HepG2 (cell line): ENCODE measurements around the gene PRM2. TPM values are rescaled to one million over a fixed set of nuclear protein-coding genes. Genes with fewer than 3 reads are reported as not detected.

Source experiments
- ATAD3A ChIP-seq: sonication (generic); formaldehyde crosslinking; IDR thresholded peaks from 2 replicates; pipeline ENCODE4 v1.4.0; 2020; ENCODE audit warnings: missing genetic modification reagents
- ELF1 ChIP-seq: sonication (generic); formaldehyde crosslinking; IDR thresholded peaks from 2 replicates; pipeline ENCODE4 v1.4.0; 2020; ENCODE audit warnings: missing genetic modification reagents
- FLYWCH1 ChIP-seq: sonication (generic); formaldehyde crosslinking; IDR thresholded peaks from 2 replicates; pipeline ENCODE4 v1.8.1; 2023; ENCODE audit warnings: mild to moderate bottlenecking, missing genetic modification reagents
- HIVEP1 ChIP-seq: sonication (generic); formaldehyde crosslinking; IDR thresholded peaks from 2 replicates; pipeline ENCODE4 v1.4.0; 2020; ENCODE audit warnings: mild to moderate bottlenecking, missing genetic modification reagents
- ISX ChIP-seq: sonication (generic); formaldehyde crosslinking; conservative IDR thresholded peaks from 2 replicates; pipeline ENCODE4 v1.5.0; 2020; ENCODE audit warnings: missing genetic modification reagents
- KDM4B ChIP-seq: sonication (generic); formaldehyde crosslinking; IDR thresholded peaks from 2 replicates; pipeline ENCODE4 v1.4.0; 2020; ENCODE audit warnings: missing genetic modification reagents
- KLF15 ChIP-seq: sonication (generic); formaldehyde crosslinking; IDR thresholded peaks from 2 replicates; pipeline ENCODE4 v1.8.1; 2023; ENCODE audit warnings: borderline replicate concordance, mild to moderate bottlenecking, inconsistent platforms, missing genetic modification reagents, mixed read lengths
- MAFG ChIP-seq: sonication (generic); formaldehyde crosslinking; IDR thresholded peaks from 2 replicates; pipeline ENCODE4 v1.5.1; 2020; ENCODE audit warnings: mild to moderate bottlenecking, missing genetic modification reagents
- MXD4 ChIP-seq: IDR thresholded peaks from 2 replicates; pipeline ENCODE4 v1.6.1; 2016; ENCODE audit warnings: mild to moderate bottlenecking, missing biosample characterization, missing genetic modification reagents
- POGK ChIP-seq: sonication (generic); formaldehyde crosslinking; conservative IDR thresholded peaks from 2 replicates; pipeline ENCODE4 v1.8.0; 2022; ENCODE audit warnings: mild to moderate bottlenecking, moderate library complexity, missing genetic modification reagents
- SATB2 ChIP-seq: sonication (generic); formaldehyde crosslinking; IDR thresholded peaks from 2 replicates; pipeline ENCODE4 v1.5.0; 2020; ENCODE audit warnings: missing genetic modification reagents
- WIZ ChIP-seq: sonication (generic); formaldehyde crosslinking; IDR thresholded peaks from 2 replicates; pipeline ENCODE4 v1.5.1; 2020; ENCODE audit warnings: mild to moderate bottlenecking, missing genetic modification reagents
- ZBTB8A ChIP-seq: sonication (generic); formaldehyde crosslinking; IDR thresholded peaks from 2 replicates; pipeline ENCODE4 v1.4.0; 2020; ENCODE audit warnings: mild to moderate bottlenecking, low read depth, missing genetic modification reagents, borderline replicate concordance
- ZKSCAN1 ChIP-seq: fragments of 150-350 bp; IDR thresholded peaks from 2 replicates; pipeline ENCODE4 v1.6.1; 2014; ENCODE audit warnings: low read length
- ZNF17 ChIP-seq: sonication (generic); formaldehyde crosslinking; IDR thresholded peaks from 2 replicates; pipeline ENCODE4 v1.5.0; 2020; ENCODE audit warnings: mild to moderate bottlenecking, missing genetic modification reagents
- ZNF33B ChIP-seq: sonication (generic); formaldehyde crosslinking; IDR thresholded peaks from 2 replicates; pipeline ENCODE4 v1.5.1; 2020; ENCODE audit warnings: mild to moderate bottlenecking, missing genetic modification reagents
- ZNF414 ChIP-seq: sonication (generic); formaldehyde crosslinking; IDR thresholded peaks from 2 replicates; pipeline ENCODE4 v1.5.0; 2020; ENCODE audit warnings: missing genetic modification reagents
- ZNF431 ChIP-seq: sonication (generic); formaldehyde crosslinking; IDR thresholded peaks from 2 replicates; pipeline ENCODE4 v1.9.0; 2022; ENCODE audit warnings: missing genetic modification reagents, low read depth, mild to moderate bottlenecking, borderline replicate concordance
- ZNF639 ChIP-seq: conservative IDR thresholded peaks from 2 replicates; pipeline ENCODE4 v1.6.1; 2018; ENCODE audit warnings: missing genetic modification reagents
- ZNF782 ChIP-seq: sonication (generic); formaldehyde crosslinking; IDR thresholded peaks from 2 replicates; pipeline ENCODE4 v1.4.0; 2020; ENCODE audit warnings: missing genetic modification reagents, mild to moderate bottlenecking, borderline replicate concordance
- ZNF788 ChIP-seq: sonication (generic); formaldehyde crosslinking; IDR thresholded peaks from 2 replicates; pipeline ENCODE4 v1.5.0; 2020; ENCODE audit warnings: mild to moderate bottlenecking, missing genetic modification reagents, borderline replicate concordance
- ZNF879 ChIP-seq: sonication (generic); formaldehyde crosslinking; IDR thresholded peaks from 2 replicates; pipeline ENCODE4 v1.8.1; 2023; ENCODE audit warnings: missing genetic modification reagents
- ZXDC ChIP-seq: sonication (generic); formaldehyde crosslinking; IDR thresholded peaks from 2 replicates; pipeline ENCODE4 v1.5.0; 2020; ENCODE audit warnings: mild to moderate bottlenecking, missing genetic modification reagents
- ZZZ3 ChIP-seq: sonication (generic); formaldehyde crosslinking; IDR thresholded peaks from 2 replicates; pipeline ENCODE4 v1.4.0; 2020; ENCODE audit warnings: missing genetic modification reagents, mild to moderate bottlenecking, borderline replicate concordance
- polyA plus RNA-seq, 8 experiments: library from polyadenylated mRNA; depleted of rRNA in 3 of 8; stranded (reverse) in 7 of 8; unstranded in 1 of 8; fragments of >200 nt; fragmentation: Illumina TruSeq in 4 of 8; extraction: Trizol in 4 of 8; gene quantifications; 2 replicates each; pipeline versions ENCODE4 v1.2.1 to v1.2.3, GENCODE V29; 2011 to 2016; ENCODE audit warnings: low read depth in 4 of 8, missing spikeins in 1 of 8, mixed read lengths in 1 of 8; ENCODE audit not compliant: insufficient read depth in 1 of 8
- total RNA-seq, 5 experiments: library from RNA; depleted of rRNA; stranded (reverse); fragments of >200 nt; fragmentation: Illumina TruSeq; extraction: Trizol; gene quantifications; 2 replicates each; pipeline ENCODE4 v1.2.3, GENCODE V29; 2016; ENCODE audit warnings: low read depth in 1 of 5

The PRM2 gene
- total and polyA plus RNA-seq, 2 of the 13 experiments (the other 11 are each of a cell fraction or from before 2014, with no cell fraction given), result 0.54 TPM; not detected in 1

GRCh38 chr16:11307639-11308492, 31.6 kb upstream of the PRM2 start (continued):
- TF ChIP-seq MAFG (CRISPR knock-in tag) (no peak), HIVEP1 (CRISPR knock-in tag) (peak; percentile 85), ZNF782 (CRISPR knock-in tag) (peak; percentile 75; the same call in 1 of the 2 replicates), ZNF414 (CRISPR knock-in tag) (0 out of 2 replicates have a peak, but pooled peaks have one; percentile 71), WIZ (CRISPR knock-in tag) (no peak), ZNF33B (CRISPR knock-in tag) (no peak), MXD4 (CRISPR knock-in tag) (no peak), ZNF788 (CRISPR knock-in tag) (no peak), POGK (0 out of 2 replicates have a peak, but pooled peaks have one; percentile 10), ISX (CRISPR knock-in tag) (no peak), SATB2 (CRISPR knock-in tag) (no peak), ZZZ3 (peak; percentile 61; the same call in 1 of the 2 replicates), FLYWCH1 (CRISPR knock-in tag) (no peak), ZNF639 (CRISPR knock-in tag) (0 out of 2 replicates have a peak, but pooled peaks have one; percentile 21), ZKSCAN1 (no peak), ZNF879 (CRISPR knock-in tag) (0 out of 2 replicates have a peak, but pooled peaks have one; percentile 34), ZXDC (no peak), ATAD3A (CRISPR knock-in tag) (peak; percentile 59; the same call in 1 of the 2 replicates), KDM4B (CRISPR knock-in tag) (peak; percentile 12; the same call in 1 of the 2 replicates), ZNF431 (CRISPR knock-in tag) (peak; percentile 1; the same call in 1 of the 2 replicates), ZNF17 (no peak), KLF15 (CRISPR knock-in tag) (peak; percentile 9; the same call in 1 of the 2 replicates), ELF1 (CRISPR knock-in tag) (no peak), ZBTB8A (no peak)
